HG02840 (cell line): ENCODE measurements around the gene FSTL4.

Experiments
- ATAC-seq: cut with Tn5 transposase; IDR thresholded peaks from one replicate; pipeline ENCODE4 v1.9.1; 2021; ENCODE audit warnings: mild to moderate bottlenecking, moderate library complexity, moderate number of reproducible peaks; ENCODE audit not compliant: unreplicated experiment, low FRiP score

Gene FSTL4

DNA sequence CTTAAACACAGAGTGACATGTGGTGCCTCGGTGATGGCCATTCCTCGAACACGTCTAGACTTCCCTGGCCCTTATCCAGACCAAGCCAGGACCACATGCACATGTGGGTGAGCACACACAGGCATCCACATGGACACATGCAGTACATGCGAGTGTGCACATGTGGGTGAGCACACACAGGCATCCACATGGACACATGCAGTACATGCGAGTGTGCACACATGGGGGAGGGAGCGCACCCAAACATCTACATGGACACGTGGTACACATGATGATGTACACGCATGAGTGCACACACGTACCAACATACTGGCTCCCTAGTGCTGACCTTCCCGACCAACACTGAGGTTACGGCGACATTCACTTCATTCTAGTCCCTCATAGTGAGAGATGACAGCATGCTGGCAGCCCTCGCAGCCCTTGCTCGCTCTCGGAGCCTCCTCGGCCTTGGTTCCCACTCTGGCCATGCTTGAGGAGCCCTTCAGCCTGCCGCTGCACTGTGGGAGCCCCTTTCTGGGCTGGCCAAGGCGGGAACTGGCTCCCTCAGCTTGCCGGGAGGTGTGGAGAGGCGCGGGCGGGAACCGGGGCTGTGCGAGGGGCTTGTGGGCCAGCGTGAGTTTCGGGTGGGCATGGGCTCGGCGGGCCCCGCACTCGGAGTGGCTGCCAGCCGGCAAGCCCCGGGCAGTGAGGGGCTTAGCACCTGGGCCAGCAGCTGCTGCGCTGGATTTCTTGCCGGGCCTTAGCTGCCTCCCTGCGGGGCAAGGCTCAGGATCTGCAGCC is 373.7 kb downstream of the FSTL4 start:
- ATAC-seq, result no peak

DNA sequence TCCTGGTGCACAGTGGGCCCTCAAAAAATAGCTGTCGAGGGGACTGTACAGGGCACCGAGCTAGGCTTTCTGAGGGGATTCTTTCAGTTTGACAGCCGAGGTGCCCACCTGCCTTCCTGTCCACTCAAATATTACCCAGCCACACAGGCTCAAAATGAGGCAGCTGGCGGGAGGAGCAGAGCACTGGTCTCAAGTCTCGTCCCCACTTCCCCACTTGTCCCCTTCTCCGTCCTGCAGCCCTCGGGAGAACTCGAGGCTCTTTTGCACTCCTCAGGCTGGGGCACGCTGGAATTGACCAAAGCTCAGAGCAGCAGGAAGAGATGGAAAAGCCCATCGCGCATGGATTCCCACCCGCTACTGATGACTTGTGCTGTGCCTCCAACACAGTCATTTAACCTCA is 375.4 kb downstream of the FSTL4 start:
- no peak for ATAC-seq

GRCh38 chr5:133236541-133236951 is 375.8 kb downstream of the FSTL4 start:
- ATAC-seq, result no peak

DNA sequence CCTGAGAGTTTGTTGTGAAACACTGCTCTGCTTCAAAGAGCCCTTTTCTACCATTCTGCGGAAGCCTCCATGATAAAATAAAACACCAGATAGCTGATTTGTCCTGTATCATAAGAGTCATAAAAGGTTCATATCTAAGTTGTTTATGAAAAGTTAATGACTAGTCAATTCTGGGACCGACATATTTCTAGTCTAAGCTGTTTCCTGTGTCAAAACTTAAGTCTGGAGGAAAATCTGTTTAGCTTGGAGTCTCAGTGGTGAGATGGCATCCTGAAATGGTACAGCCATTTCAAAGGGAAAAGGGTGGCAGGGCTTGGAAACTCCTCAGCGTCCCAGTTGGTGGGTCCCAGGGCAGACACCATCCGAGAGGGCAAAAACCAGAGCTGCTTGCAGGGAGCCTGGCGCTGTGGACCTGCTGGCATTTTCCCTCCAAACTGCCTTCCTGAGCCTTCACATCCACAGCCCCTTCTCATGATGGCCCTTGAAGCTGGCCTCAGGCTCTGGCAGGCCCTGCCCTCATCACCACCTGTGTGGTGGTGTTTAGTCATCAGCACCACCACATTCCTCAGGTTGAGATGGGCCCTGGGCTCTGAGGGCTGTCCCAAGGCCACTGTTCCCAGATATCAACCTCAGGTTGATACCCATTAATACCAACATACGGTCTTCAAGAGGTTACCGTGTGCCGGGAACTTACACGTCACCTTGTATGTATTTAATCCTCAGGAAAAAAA is 376.5 kb downstream of the FSTL4 start:
- no peak for ATAC-seq

DNA sequence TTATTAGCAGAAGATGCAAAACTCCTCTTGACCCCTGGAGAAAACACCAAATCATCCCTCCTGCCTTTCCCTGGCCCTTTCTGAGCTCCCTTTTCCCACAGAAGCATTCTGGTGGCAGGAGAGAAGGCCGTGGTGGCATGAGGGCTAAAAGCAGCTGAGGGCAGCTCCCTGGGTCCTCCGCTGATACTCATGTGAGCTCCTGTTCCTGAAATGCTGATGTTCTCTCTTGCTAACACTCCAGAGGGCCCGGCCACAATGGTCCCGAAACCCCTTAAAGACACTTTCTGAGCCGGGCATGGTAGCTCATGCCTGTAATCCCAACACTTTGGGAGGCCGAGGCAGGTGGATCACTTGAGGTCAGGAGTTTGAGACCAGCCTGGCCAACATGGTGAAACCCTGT is 377.4 kb downstream of the FSTL4 start:
- ATAC-seq, result no peak

- no peak for ATAC-seq
Measured at GRCh38 chr5:133234273-133234672, 378.1 kb downstream of the FSTL4 start.

GRCh38 chr5:133233616-133234015 is 378.7 kb downstream of the FSTL4 start:
- ATAC-seq, result no peak

GRCh38 chr5:133232911-133233310 is 379.4 kb downstream of the FSTL4 start:
- ATAC-seq, result no peak

GRCh38 chr5:133232435-133232834 is 379.9 kb downstream of the FSTL4 start:
- ATAC-seq, result no peak

- no peak for ATAC-seq
Measured at GRCh38 chr5:133232011-133232410, 380.3 kb downstream of the FSTL4 start.

- no peak for ATAC-seq
Measured at GRCh38 chr5:133230823-133231578, 381.3 kb downstream of the FSTL4 start.

DNA sequence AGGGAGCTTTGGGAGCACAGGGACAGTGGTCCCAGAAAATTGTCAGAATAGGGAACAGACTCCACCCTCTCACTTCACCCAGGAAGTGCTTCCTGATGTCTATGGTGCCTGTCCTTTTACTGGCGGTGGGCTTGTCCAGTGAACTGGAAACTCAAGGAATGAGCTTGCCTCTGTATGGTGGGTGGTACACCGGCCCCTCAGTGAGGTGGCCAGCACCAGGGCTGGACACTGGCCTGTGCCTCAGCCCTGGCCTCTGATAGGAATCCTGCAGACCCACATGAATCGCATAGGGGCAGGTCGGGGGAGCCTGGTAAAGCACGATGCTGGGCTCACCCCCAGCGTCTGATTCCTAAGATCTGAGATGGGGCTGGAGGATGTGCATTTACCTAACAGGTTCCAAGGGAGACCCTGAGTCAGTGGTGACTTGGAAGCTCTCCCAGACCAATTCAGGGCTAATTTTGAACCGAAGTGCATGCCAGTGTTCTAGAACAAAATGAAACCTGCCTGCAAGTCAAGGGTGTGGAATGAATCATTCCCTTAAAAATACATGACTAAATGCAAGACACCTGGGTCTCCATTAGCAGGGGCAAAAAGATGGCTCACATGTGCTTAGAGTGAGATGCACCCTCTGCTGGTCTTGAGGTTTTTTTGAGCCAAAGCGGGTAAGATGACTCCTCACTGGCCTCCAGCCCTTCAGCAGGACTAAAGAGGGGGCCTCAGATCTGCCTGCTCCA is 382.2 kb downstream of the FSTL4 start:
- no peak for ATAC-seq

- ATAC-seq, result no peak
Measured at GRCh38 chr5:133228316-133228715, 384.0 kb downstream of the FSTL4 start.

- no peak for ATAC-seq
Measured at GRCh38 chr5:133227897-133228296, 384.4 kb downstream of the FSTL4 start.

DNA sequence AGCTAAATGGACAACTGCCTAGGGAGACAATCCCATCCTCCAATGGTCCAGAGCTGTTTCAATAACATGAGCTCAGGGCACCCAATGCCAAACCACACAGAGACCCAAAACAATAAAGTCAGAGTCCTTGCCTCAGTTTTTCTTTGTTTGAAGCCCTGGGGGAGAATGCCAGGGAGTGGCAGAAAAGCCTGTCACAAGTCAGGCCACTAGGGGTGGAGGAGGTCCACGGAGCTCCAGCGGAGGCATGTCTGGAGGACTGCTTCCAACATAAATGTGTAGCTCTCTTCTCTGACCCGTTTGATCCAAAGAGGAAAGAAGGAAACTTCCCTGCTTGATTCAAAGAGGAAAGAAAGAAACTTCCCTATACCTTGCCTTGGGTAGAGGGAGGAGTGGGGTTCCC is 385.3 kb downstream of the FSTL4 start:
- no peak for ATAC-seq

DNA sequence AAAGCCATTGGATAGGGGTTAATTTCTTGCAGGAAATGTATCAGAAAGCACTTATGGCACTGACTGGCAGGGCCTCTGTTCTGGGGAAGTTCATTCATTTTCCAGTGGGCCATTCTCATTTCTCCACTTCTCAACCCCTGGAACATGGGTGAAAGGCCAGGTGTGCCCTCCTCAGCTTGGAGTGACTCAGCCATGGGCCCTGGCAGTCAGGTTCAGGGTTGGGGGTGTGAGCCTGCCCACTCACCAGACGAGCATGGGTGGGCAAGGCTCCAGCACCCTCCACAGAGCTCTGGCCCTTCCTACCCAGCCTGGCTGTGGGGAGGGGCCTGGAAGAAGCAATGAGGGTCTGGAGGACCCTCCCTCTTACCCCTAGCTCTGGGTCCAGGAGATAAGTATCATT is 386.2 kb downstream of the FSTL4 start:
- ATAC-seq, result no peak

- ATAC-seq, result no peak
Measured at GRCh38 chr5:133225671-133226152, 386.6 kb downstream of the FSTL4 start.

- no peak for ATAC-seq
Measured at GRCh38 chr5:133222979-133223378, 389.4 kb downstream of the FSTL4 start.

GRCh38 chr5:133222521-133222920 is 389.8 kb downstream of the FSTL4 start:
- ATAC-seq, result no peak

DNA sequence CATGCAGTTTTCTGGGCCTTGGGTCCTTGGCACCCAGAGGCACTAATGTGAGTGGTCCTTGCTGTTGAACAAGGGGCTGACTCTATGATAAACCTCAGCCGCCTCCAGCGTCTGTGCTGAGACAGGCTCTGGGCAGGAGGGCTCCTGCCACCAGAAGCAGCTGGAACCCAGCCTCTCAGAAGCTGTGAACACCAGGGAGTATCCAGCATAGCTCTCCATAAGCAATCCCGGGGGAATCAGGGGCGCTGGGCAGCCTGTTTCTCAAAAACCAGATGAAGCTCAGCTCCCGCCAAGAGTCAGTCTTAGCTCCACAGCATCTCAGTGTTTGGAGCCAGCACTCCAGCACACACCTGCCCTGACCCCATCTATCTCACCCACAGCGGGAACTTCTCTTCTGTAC is 390.3 kb downstream of the FSTL4 start:
- ATAC-seq, result no peak
